Measurements from ENCODE around the gene YPEL4.

YPEL4 gene

GRCh38 chr11:57651408-57651807, 1.7 kb upstream of the YPEL4 start:
- FAIRE-seq = no peak
- no peak for DNase-seq (ENCODE audit: low spot score)

GRCh38 chr11:57650739-57651090, 1.0 kb upstream of the YPEL4 start:
- FAIRE-seq (no peak), DNase-seq (ENCODE audit: low spot score) (no peak)

- FAIRE-seq = no peak
- DNase-seq (ENCODE audit: low spot score) = no peak
Observed at GRCh38 chr11:57648801-57649735, 644 bp downstream of the YPEL4 start.

GRCh38 chr11:57647960-57648800, 1.5 kb downstream of the YPEL4 start:
- no peak for FAIRE-seq
- DNase-seq (ENCODE audit: low spot score) = no peak

- no peak for FAIRE-seq
- no peak for DNase-seq (ENCODE audit: low spot score)
Observed at GRCh38 chr11:57647372-57647771, 2.3 kb downstream of the YPEL4 start.

- DNase-seq (ENCODE audit: low spot score) = no peak
- FAIRE-seq = no peak
Observed at GRCh38 chr11:57646799-57647303, 2.9 kb downstream of the YPEL4 start.

- no peak for FAIRE-seq
- DNase-seq (ENCODE audit: low spot score) = no peak
Observed at GRCh38 chr11:57646194-57646798, 3.4 kb downstream of the YPEL4 start.

GRCh38 chr11:57645689-57646085, 4.0 kb downstream of the YPEL4 start:
- FAIRE-seq = no peak
- no peak for DNase-seq (ENCODE audit: low spot score)

GRCh38 chr11:57644748-57645688, 4.7 kb downstream of the YPEL4 start:
- peak; percentile 73 for DNase-seq (ENCODE audit: low spot score)
- FAIRE-seq = peak; percentile 44

GRCh38 chr11:57643802-57644201, 5.9 kb downstream of the YPEL4 start:
- FAIRE-seq = no peak
- no peak for DNase-seq (ENCODE audit: low spot score)

- FAIRE-seq (no peak), DNase-seq (ENCODE audit: low spot score) (peak; percentile 50)
Observed at GRCh38 chr11:57641011-57641807, 8.5 kb downstream of the YPEL4 start.

- FAIRE-seq = no peak
- DNase-seq (ENCODE audit: low spot score) = no peak
Observed at GRCh38 chr11:57640068-57640800, 9.5 kb downstream of the YPEL4 start.

GRCh38 chr11:57639321-57640067, 10.2 kb downstream of the YPEL4 start:
- FAIRE-seq (peak; percentile 5), DNase-seq (ENCODE audit: low spot score) (peak; percentile 64)

- FAIRE-seq = peak; percentile 56
- no peak for DNase-seq (ENCODE audit: low spot score)
Observed at GRCh38 chr11:57638811-57639320, 10.8 kb downstream of the YPEL4 start.

- FAIRE-seq = peak; percentile 13
- DNase-seq (ENCODE audit: low spot score) = peak; percentile 96
Observed at GRCh38 chr11:57638005-57638781, 11.5 kb downstream of the YPEL4 start.

GRCh38 chr11:57637626-57638004, 12.1 kb downstream of the YPEL4 start:
- DNase-seq (ENCODE audit: low spot score) = peak; percentile 40

GRCh38 chr11:57635246-57635645, 14.5 kb downstream of the YPEL4 start:
- no peak for DNase-seq (ENCODE audit: low spot score)
- no peak for FAIRE-seq

More at GRCh38 chr11:57637626-57638004, 12.1 kb downstream of the YPEL4 start:
- no peak for FAIRE-seq
